Stomach (tissue), 4 donors: ENCODE measurements around the gene C17orf113.

Experiments
- CTCF ChIP-seq, 7 experiments: fragments of 450-650 bp in 4 of 7; fragments of 200-600 bp in 3 of 7; sonication (generic) in 3 of 7; IDR thresholded peaks; one replicate each; pipeline ENCODE4 v1.5.1; 2016 to 2019; ENCODE audit warnings: antibody characterized with exemption in 7 of 7, control low read depth in 2 of 7, mild to moderate bottlenecking in 1 of 7
- EP300 ChIP-seq: sonication (generic); formaldehyde crosslinking; IDR thresholded peaks from one replicate; pipeline ENCODE4 v1.6.1; 2017; ENCODE audit warnings: antibody characterized with exemption
- POLR2A ChIP-seq, 4 donors: fragments of 450-650 bp; IDR thresholded peaks; one replicate each; pipeline ENCODE4 v1.6.1; 2016; ENCODE audit warnings: antibody characterized with exemption in 4 of 4, control low read depth in 2 of 4, mild to moderate bottlenecking in 1 of 4, moderate library complexity in 1 of 4
- POLR2AphosphoS5 ChIP-seq, 3 donors: sonication (generic); formaldehyde crosslinking; IDR thresholded peaks; one replicate each; pipeline ENCODE4 v1.6.1; 2016; ENCODE audit warnings: antibody characterized with exemption in 3 of 3

- no peak for TF ChIP-seq CTCF (IDR thresholded peaks at IDR 0.05)
- TF ChIP-seq POLR2AphosphoS5 (IDR thresholded peaks at IDR 0.05), result no peak
- no peak for TF ChIP-seq POLR2A (IDR thresholded peaks at IDR 0.05)
- TF ChIP-seq EP300, result no peak
Observed at GRCh38 chr17:42027590-42027889, 22.9 kb downstream of the C17orf113 start.
